Measurements from ENCODE around the gene B3GNT5. TPM values are rescaled to one million over a fixed set of nuclear protein-coding genes. Genes with fewer than 3 reads are reported as not detected.
"Not testable (repeated sequence)": the region's sequence is repeated elsewhere in the genome, so short reads cannot be mapped to it uniquely, and the experiment has no call there.

B3GNT5 gene
- total and polyA plus RNA-seq, 5 donors from 2014 or later = 0.23 to 2.2 (median 0.38) TPM

GRCh38 chr3:183222631-183223235 is 30.3 kb upstream of the B3GNT5 start:
- no peak for ATAC-seq (ENCODE audit: low read depth in 2 of 2)
- H3K27ac Mint-ChIP-seq = peak overlapping the region in 1 of 3 donors; percentile 36
- no peaks in the 10 kb centered on the region for H3K27me3 Mint-ChIP-seq
- Histone ChIP-seq H3K9me3 (ENCODE audit: control insufficient read depth in 2 of 2, low read length in 2 of 2) (no peaks in the 10 kb centered on the region), H3K27ac (ENCODE audit: insufficient read depth, low read length, poor library complexity, severe bottlenecking) (no peak overlapping the region), H3K36me3 (ENCODE audit: control insufficient read depth, insufficient read depth, low read length) (no peaks in the 10 kb centered on the region), H3K27me3 (ENCODE audit: control insufficient read depth, insufficient read depth, low read length) (no peaks in the 10 kb centered on the region), H3K4me3 (ENCODE audit: low read depth, low read length) (no peak overlapping the region), H3K4me1 (ENCODE audit: control insufficient read depth, insufficient read depth, low read length, poor library complexity, severe bottlenecking) (peaks cover 10% of the 10 kb centered on the region)
- peaks cover 0 to 15% (median 13%) of the 10 kb centered on the region in 4 donors for H3K4me1 Mint-ChIP-seq
- H3K9me3 Mint-ChIP-seq = no peaks in the 10 kb centered on the region
- H3K4me3 Mint-ChIP-seq = no peak overlapping the region
- DNase-seq = peak in 1 of 3 donors; percentile 25
- H3K36me3 Mint-ChIP-seq = peaks cover 4% of the 10 kb centered on the region

GRCh38 chr3:183224180-183224970 is 28.7 kb upstream of the B3GNT5 start:
- H3K27me3 Mint-ChIP-seq = no peaks in the 10 kb centered on the region
- H3K4me1 ChIP-seq (ENCODE audit: control insufficient read depth, insufficient read depth, low read length, poor library complexity, severe bottlenecking) = peaks cover 10% of the 10 kb centered on the region
- DNase-seq = peak in 2 of 3 donors; percentile 28 to 80
- no peaks in the 10 kb centered on the region for H3K9me3 Mint-ChIP-seq
- no peaks in the 10 kb centered on the region for H3K9me3 ChIP-seq (ENCODE audit: control insufficient read depth in 2 of 2, low read length in 2 of 2)
- H3K4me3 ChIP-seq (ENCODE audit: low read depth, low read length) = peak overlapping the region; percentile 64
- H3K36me3 Mint-ChIP-seq = peaks cover 4% of the 10 kb centered on the region
- peaks cover 0 to 15% (median 13%) of the 10 kb centered on the region in 4 donors for H3K4me1 Mint-ChIP-seq
- H3K27me3 ChIP-seq (ENCODE audit: control insufficient read depth, insufficient read depth, low read length) = no peaks in the 10 kb centered on the region
- ATAC-seq (ENCODE audit: low read depth in 2 of 2) = peak; percentile 96
- no peaks in the 10 kb centered on the region for H3K36me3 ChIP-seq (ENCODE audit: control insufficient read depth, insufficient read depth, low read length)
- peak overlapping the region; percentile 36 to 72 (median 50) for H3K27ac Mint-ChIP-seq
- H3K4me3 Mint-ChIP-seq = peak overlapping the region in 3 of 4 donors; percentile 70 to 86 (median 79)
- H3K27ac ChIP-seq (ENCODE audit: insufficient read depth, low read length, poor library complexity, severe bottlenecking) = no peak overlapping the region

GRCh38 chr3:183226333-183226890 is 26.6 kb upstream of the B3GNT5 start:
- H3K36me3 Mint-ChIP-seq = peaks cover 4% of the 10 kb centered on the region
- DNase-seq (no peak), ATAC-seq (ENCODE audit: low read depth in 2 of 2) (no peak)
- H3K9me3 ChIP-seq (ENCODE audit: control insufficient read depth in 2 of 2, low read length in 2 of 2) = no peaks in the 10 kb centered on the region
- no peak overlapping the region for H3K4me3 ChIP-seq (ENCODE audit: low read depth, low read length)
- H3K27me3 ChIP-seq (ENCODE audit: control insufficient read depth, insufficient read depth, low read length) = no peaks in the 10 kb centered on the region
- H3K4me1 ChIP-seq (ENCODE audit: control insufficient read depth, insufficient read depth, low read length, poor library complexity, severe bottlenecking) = peaks cover 10% of the 10 kb centered on the region
- H3K27ac ChIP-seq (ENCODE audit: insufficient read depth, low read length, poor library complexity, severe bottlenecking) = no peak overlapping the region
- no peak overlapping the region for H3K4me3 Mint-ChIP-seq
- H3K27me3 Mint-ChIP-seq = no peaks in the 10 kb centered on the region
- H3K9me3 Mint-ChIP-seq = no peaks in the 10 kb centered on the region
- no peak overlapping the region for H3K27ac Mint-ChIP-seq
- H3K4me1 Mint-ChIP-seq = peaks cover 0 to 15% (median 13%) of the 10 kb centered on the region in 4 donors
- H3K36me3 ChIP-seq (ENCODE audit: control insufficient read depth, insufficient read depth, low read length) = no peaks in the 10 kb centered on the region

GRCh38 chr3:183227586-183227985 is 25.5 kb upstream of the B3GNT5 start:
- ATAC-seq (ENCODE audit: low read depth in 2 of 2) (no peak), DNase-seq (no peak)
- no peaks in the 10 kb centered on the region for H3K36me3 ChIP-seq (ENCODE audit: control insufficient read depth, insufficient read depth, low read length)
- Mint-ChIP-seq H3K36me3 (peaks cover 4% of the 10 kb centered on the region), H3K27me3 (no peaks in the 10 kb centered on the region), H3K27ac (no peak overlapping the region), H3K4me1 (peaks cover 0 to 15% (median 13%) of the 10 kb centered on the region in 4 donors), H3K9me3 (no peaks in the 10 kb centered on the region), H3K4me3 (no peak overlapping the region)
- H3K27ac ChIP-seq (ENCODE audit: insufficient read depth, low read length, poor library complexity, severe bottlenecking) = no peak overlapping the region
- no peaks in the 10 kb centered on the region for H3K9me3 ChIP-seq (ENCODE audit: control insufficient read depth in 2 of 2, low read length in 2 of 2)
- H3K4me1 ChIP-seq (ENCODE audit: control insufficient read depth, insufficient read depth, low read length, poor library complexity, severe bottlenecking) = peaks cover 10% of the 10 kb centered on the region
- H3K4me3 ChIP-seq (ENCODE audit: low read depth, low read length) = no peak overlapping the region
- H3K27me3 ChIP-seq (ENCODE audit: control insufficient read depth, insufficient read depth, low read length) = no peaks in the 10 kb centered on the region

- H3K9me3 ChIP-seq (ENCODE audit: control insufficient read depth in 2 of 2, low read length in 2 of 2) = no peaks in the 10 kb centered on the region
- ATAC-seq (ENCODE audit: low read depth in 2 of 2) = no peak
- Mint-ChIP-seq H3K27me3 (no peaks in the 10 kb centered on the region), H3K27ac (no peak overlapping the region), H3K4me3 (no peak overlapping the region), H3K4me1 (peaks cover 0 to 11% (median 10%) of the 10 kb centered on the region in 4 donors), H3K36me3 (peaks cover 4% of the 10 kb centered on the region), H3K9me3 (no peaks in the 10 kb centered on the region)
- no peak for DNase-seq
- no peaks in the 10 kb centered on the region for H3K36me3 ChIP-seq (ENCODE audit: control insufficient read depth, insufficient read depth, low read length)
- peaks cover 9% of the 10 kb centered on the region for H3K4me1 ChIP-seq (ENCODE audit: control insufficient read depth, insufficient read depth, low read length, poor library complexity, severe bottlenecking)
- H3K27me3 ChIP-seq (ENCODE audit: control insufficient read depth, insufficient read depth, low read length) = no peaks in the 10 kb centered on the region
- no peak overlapping the region for H3K27ac ChIP-seq (ENCODE audit: insufficient read depth, low read length, poor library complexity, severe bottlenecking)
- H3K4me3 ChIP-seq (ENCODE audit: low read depth, low read length) = no peak overlapping the region
Measured at GRCh38 chr3:183229178-183229577, 23.9 kb upstream of the B3GNT5 start.

GRCh38 chr3:183230251-183230650 is 22.8 kb upstream of the B3GNT5 start:
- not testable (repeated sequence) for H3K27ac Mint-ChIP-seq; H3K27me3 Mint-ChIP-seq; H3K4me3 Mint-ChIP-seq; H3K9me3 Mint-ChIP-seq; H3K36me3 Mint-ChIP-seq; H3K27me3 ChIP-seq (ENCODE audit: control insufficient read depth, insufficient read depth, low read length); ATAC-seq (ENCODE audit: low read depth in 2 of 2); DNase-seq; H3K9me3 ChIP-seq (ENCODE audit: control insufficient read depth in 2 of 2, low read length in 2 of 2); H3K27ac ChIP-seq (ENCODE audit: insufficient read depth, low read length, poor library complexity, severe bottlenecking); H3K4me1 Mint-ChIP-seq; H3K36me3 ChIP-seq (ENCODE audit: control insufficient read depth, insufficient read depth, low read length); H3K4me3 ChIP-seq (ENCODE audit: low read depth, low read length); H3K4me1 ChIP-seq (ENCODE audit: control insufficient read depth, insufficient read depth, low read length, poor library complexity, severe bottlenecking)

- H3K27ac ChIP-seq (ENCODE audit: insufficient read depth, low read length, poor library complexity, severe bottlenecking) = no peak overlapping the region
- Mint-ChIP-seq H3K27ac (peak overlapping the region in 1 of 3 donors; percentile 34), H3K36me3 (peaks cover 4% of the 10 kb centered on the region), H3K4me3 (no peak overlapping the region), H3K27me3 (no peaks in the 10 kb centered on the region), H3K9me3 (no peaks in the 10 kb centered on the region), H3K4me1 (peaks cover 0 to 3% (median 0%) of the 10 kb centered on the region in 4 donors)
- ATAC-seq (ENCODE audit: low read depth in 2 of 2) (no peak), DNase-seq (no peak)
- no peaks in the 10 kb centered on the region for H3K36me3 ChIP-seq (ENCODE audit: control insufficient read depth, insufficient read depth, low read length)
- no peaks in the 10 kb centered on the region for H3K27me3 ChIP-seq (ENCODE audit: control insufficient read depth, insufficient read depth, low read length)
- H3K4me1 ChIP-seq (ENCODE audit: control insufficient read depth, insufficient read depth, low read length, poor library complexity, severe bottlenecking) = no peaks in the 10 kb centered on the region
- no peaks in the 10 kb centered on the region for H3K9me3 ChIP-seq (ENCODE audit: control insufficient read depth in 2 of 2, low read length in 2 of 2)
- no peak overlapping the region for H3K4me3 ChIP-seq (ENCODE audit: low read depth, low read length)
Measured at GRCh38 chr3:183230826-183231225, 22.2 kb upstream of the B3GNT5 start.
